Spleen (tissue), 7 donors: ENCODE results near the gene PKP4.

Experiments
- POLR2A ChIP-seq, 3 donors: fragments of 450-650 bp; IDR thresholded peaks; one replicate each; pipeline ENCODE4 v1.5.1; 2017; ENCODE audit warnings: antibody characterized with exemption in 3 of 3, mild to moderate bottlenecking in 1 of 3
- POLR2AphosphoS5 ChIP-seq, 3 donors: sonication (generic); formaldehyde crosslinking; IDR thresholded peaks; one replicate each; pipeline ENCODE4 v1.5.1; 2017; ENCODE audit warnings: antibody characterized with exemption in 3 of 3
- TF ChIP-seq, protein P1 (sequence below), 11 experiments: fragments of 200-600 bp in 7 of 11; fragments of 450-650 bp in 4 of 11; sonication (generic) in 4 of 11; IDR thresholded peaks in 8 of 11; conservative IDR thresholded peaks in 3 of 11; 1 replicate in 7 of 11; 2 replicates in 4 of 11; pipeline versions ENCODE4 v1.4.0 to v1.8.0; 2016 to 2021; ENCODE audit warnings: antibody characterized with exemption in 11 of 11, inconsistent platforms in 4 of 11, mild to moderate bottlenecking in 1 of 11
- donor health status: DM: no; HTN: no; CAD: no; lungs with moderate emphysema.
- donor health status: DM: no; HTN: no; CAD: no.
- donor health status: DM: no; HTN: no; CAD: no.

GRCh38 chr2:158484892-158485556 is 28.3 kb downstream of the PKP4 start:
- TF ChIP-seq POLR2A (IDR thresholded peaks at IDR 0.05) = no peak
- TF ChIP-seq, protein P1, sequence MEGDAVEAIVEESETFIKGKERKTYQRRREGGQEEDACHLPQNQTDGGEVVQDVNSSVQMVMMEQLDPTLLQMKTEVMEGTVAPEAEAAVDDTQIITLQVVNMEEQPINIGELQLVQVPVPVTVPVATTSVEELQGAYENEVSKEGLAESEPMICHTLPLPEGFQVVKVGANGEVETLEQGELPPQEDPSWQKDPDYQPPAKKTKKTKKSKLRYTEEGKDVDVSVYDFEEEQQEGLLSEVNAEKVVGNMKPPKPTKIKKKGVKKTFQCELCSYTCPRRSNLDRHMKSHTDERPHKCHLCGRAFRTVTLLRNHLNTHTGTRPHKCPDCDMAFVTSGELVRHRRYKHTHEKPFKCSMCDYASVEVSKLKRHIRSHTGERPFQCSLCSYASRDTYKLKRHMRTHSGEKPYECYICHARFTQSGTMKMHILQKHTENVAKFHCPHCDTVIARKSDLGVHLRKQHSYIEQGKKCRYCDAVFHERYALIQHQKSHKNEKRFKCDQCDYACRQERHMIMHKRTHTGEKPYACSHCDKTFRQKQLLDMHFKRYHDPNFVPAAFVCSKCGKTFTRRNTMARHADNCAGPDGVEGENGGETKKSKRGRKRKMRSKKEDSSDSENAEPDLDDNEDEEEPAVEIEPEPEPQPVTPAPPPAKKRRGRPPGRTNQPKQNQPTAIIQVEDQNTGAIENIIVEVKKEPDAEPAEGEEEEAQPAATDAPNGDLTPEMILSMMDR (IDR thresholded peaks at IDR 0.05 in 8 of 11, conservative IDR thresholded peaks at IDR 0.05 in 3 of 11) = no peak
- TF ChIP-seq POLR2AphosphoS5 (IDR thresholded peaks at IDR 0.05) = no peak
